Left lung (tissue), 8 donors: ENCODE measurements around the gene MKNK1. TPM values are rescaled to one million over a fixed set of nuclear protein-coding genes. Genes with fewer than 3 reads are reported as not detected.

Experiments
- polyA plus RNA-seq, 6 donors: library from polyadenylated mRNA; unstranded; fragments of 120-200 nt; gene quantifications; one replicate each; pipeline ENCODE4 v1.2.1, GENCODE V29; 2013; ENCODE audit not compliant: insufficient read length in 6 of 6
- total RNA-seq, 2 donors: library from RNA; stranded (reverse); fragmentation: NEBNext Ultra II Directional; extraction: Animal tissue kit (Norgen Biotek cat#: 25700); gene quantifications; one replicate each; pipeline ENCODE4 v1.2.1, GENCODE V29; 2021
- donor health status: DM: no; HTN: yes; CAD: no.
- donor health status: DM: no; HTN: no; CAD: no.

The MKNK1 gene
- total and polyA plus RNA-seq, 8 donors: 42.2 to 96.0 (median 51.4) TPM

Other genes with a start within 250 kb of the MKNK1 start
- gene FAAH, start 210.0 kb downstream of the MKNK1 start, total RNA-seq: 10 to 100 TPM; 23.3 to 25.8 TPM
- 10 to 100 TPM; 16.3 to 26.7 (median 22.0) TPM for gene FAAH, start 210.0 kb downstream of the MKNK1 start, polyA plus RNA-seq
- gene DMBX1, start 114.4 kb downstream of the MKNK1 start, total RNA-seq: not detected
- under 1 TPM in 4 of 6 donors, not detected in 2; 0.04 to 0.07 (median 0.07) TPM for gene DMBX1, start 114.4 kb downstream of the MKNK1 start, polyA plus RNA-seq
- gene KNCN, start 52.6 kb downstream of the MKNK1 start, total RNA-seq: not detected
- under 1 TPM in 3 of 6 donors, not detected in 3; 0.07 to 0.34 (median 0.20) TPM for gene KNCN, start 52.6 kb downstream of the MKNK1 start, polyA plus RNA-seq
- 10 to 100 TPM; 16.0 to 21.3 TPM for gene MOB3C, start 12.5 kb upstream of the MKNK1 start, total RNA-seq
- 10 to 100 TPM; 17.5 to 19.6 (median 18.4) TPM for gene MOB3C, start 12.5 kb upstream of the MKNK1 start, polyA plus RNA-seq
- gene ATPAF1, start 64.1 kb upstream of the MKNK1 start, total RNA-seq: 10 to 100 TPM; 34.3 to 45.2 TPM
- 10 to 100 TPM; 69.7 to 90.0 (median 77.4) TPM for gene ATPAF1, start 64.1 kb upstream of the MKNK1 start, polyA plus RNA-seq
- gene TEX38, start 67.6 kb upstream of the MKNK1 start, total RNA-seq: not detected
- under 1 TPM; 0.31 to 0.64 (median 0.49) TPM for gene TEX38, start 67.6 kb upstream of the MKNK1 start, polyA plus RNA-seq
- 100 to 1,000 TPM; 102 to 110 TPM for gene EFCAB14, start 114.8 kb upstream of the MKNK1 start, total RNA-seq
- 100 to 1,000 TPM; 108 to 124 (median 115) TPM for gene EFCAB14, start 114.8 kb upstream of the MKNK1 start, polyA plus RNA-seq
- gene CYP4B1, start 194.8 kb upstream of the MKNK1 start, total RNA-seq: 100 to 1,000 TPM in 1 of 2 donors, 10 to 100 TPM in 1; 53.8 to 417 TPM
- gene CYP4B1, start 194.8 kb upstream of the MKNK1 start, polyA plus RNA-seq: 1 to 10 TPM; 1.6 to 3.1 (median 2.2) TPM